HEK293 (cell line): ENCODE results near the gene NISCH.

ENCODE experiments used
- CTCF ChIA-PET: fragments of 350-600 bp; formaldehyde crosslinking; extraction: SDS; loops from one replicate; lab custom pipeline; 2021; ENCODE audit warnings: antibody characterized with exemption; lab: Yijun Ruan, JAX
- POLR2A ChIA-PET: fragments of 300-600 bp; formaldehyde crosslinking; extraction: SDS; loops from one replicate; lab custom pipeline; 2020; ENCODE audit warnings: antibody characterized with exemption, inconsistent platforms; lab: Yijun Ruan, JAX
- H3K27ac ChIP-seq: fragments of 200-500 bp; sonication (Bioruptor generic); 2 replicates; pipeline ENCODE4 v1.5.1; 2014; ENCODE audit warnings: low read depth, low read length, control low read depth, inconsistent platforms; ENCODE audit errors: extremely low read depth
- H3K36me3 ChIP-seq, 2 experiments: fragments of 200-500 bp in 1 of 2; sonication (Bioruptor generic) in 1 of 2; 1 replicate in 1 of 2; 2 replicates in 1 of 2; pipeline ENCODE4 v1.5.1; 2014 to 2017; ENCODE audit warnings: inconsistent platforms in 2 of 2, low read length in 2 of 2; ENCODE audit not compliant: control insufficient read depth in 2 of 2, insufficient read depth in 1 of 2
- H3K4me1 ChIP-seq: fragments of 200-500 bp; sonication (Bioruptor generic); 2 replicates; pipeline ENCODE4 v1.5.1; 2014; ENCODE audit warnings: mild to moderate bottlenecking, low read length, inconsistent platforms; ENCODE audit not compliant: control insufficient read depth, insufficient read depth
- H3K4me3 ChIP-seq: 2 replicates; pipeline ENCODE4 v1.5.1; 2011; ENCODE audit warnings: low read depth, mild to moderate bottlenecking, control low read depth, low read length, moderate library complexity
- H3K9me3 ChIP-seq: fragments of 200-500 bp; sonication (Bioruptor generic); 2 replicates; pipeline ENCODE4 v1.5.1; 2014; ENCODE audit warnings: low read depth, low read length, inconsistent platforms; ENCODE audit not compliant: control insufficient read depth, insufficient read depth
- GLI2 ChIP-seq: fragments of 450-650 bp; formaldehyde crosslinking; IDR thresholded peaks from 2 replicates; pipeline ENCODE4; 2017; ENCODE audit warnings: missing biosample characterization, missing genetic modification characterization, low read depth, borderline replicate concordance
- HOXD13 ChIP-seq: sonication (generic); formaldehyde crosslinking; IDR thresholded peaks from 2 replicates; pipeline ENCODE4 v1.8.0; 2022; ENCODE audit warnings: missing genetic modification reagents, borderline replicate concordance
- PRDM1 ChIP-seq: fragments of 450-650 bp; formaldehyde crosslinking; IDR thresholded peaks from 2 replicates; pipeline ENCODE4; 2016; ENCODE audit warnings: missing biosample characterization, missing genetic modification characterization
- SCRT1 ChIP-seq: fragments of 450-650 bp; formaldehyde crosslinking; IDR thresholded peaks from 2 replicates; pipeline ENCODE4 v1.5.1; 2016; ENCODE audit warnings: missing biosample characterization, missing genetic modification characterization, borderline replicate concordance
- SCRT2 ChIP-seq: fragments of 450-650 bp; formaldehyde crosslinking; IDR thresholded peaks from 2 replicates; pipeline ENCODE4 v1.5.1; 2016; ENCODE audit warnings: missing biosample characterization, missing genetic modification characterization
- SP3 ChIP-seq: fragments of 450-650 bp; formaldehyde crosslinking; IDR thresholded peaks from 2 replicates; pipeline ENCODE4 v1.5.1; 2016; ENCODE audit warnings: missing biosample characterization, missing genetic modification characterization
- TCF7L2 ChIP-seq: IDR thresholded peaks from 2 replicates; pipeline ENCODE4 v1.6.1; 2011; ENCODE audit warnings: low read depth, mild to moderate bottlenecking, inconsistent platforms, low read length, moderate library complexity, borderline replicate concordance
- YY2 ChIP-seq: fragments of 450-650 bp; formaldehyde crosslinking; IDR thresholded peaks from 2 replicates; pipeline ENCODE4 v1.5.1; 2016; ENCODE audit warnings: missing biosample characterization, missing genetic modification characterization
- ZNF175 ChIP-seq: fragments of 450-650 bp; formaldehyde crosslinking; IDR thresholded peaks from 2 replicates; pipeline ENCODE4 v1.5.1; 2016; ENCODE audit warnings: missing biosample characterization, missing genetic modification characterization
- ZNF2 ChIP-seq: fragments of 450-650 bp; formaldehyde crosslinking; IDR thresholded peaks from 2 replicates; pipeline ENCODE4 v1.5.1; 2016; ENCODE audit warnings: missing biosample characterization, missing genetic modification characterization
- ZNF596 ChIP-seq: fragments of 450-650 bp; IDR thresholded peaks from 2 replicates; pipeline ENCODE4 v1.5.0; 2018; ENCODE audit warnings: missing biosample characterization, mild to moderate bottlenecking, missing genetic modification characterization, moderate library complexity
- ZNF621 ChIP-seq: fragments of 450-650 bp; formaldehyde crosslinking; IDR thresholded peaks from 2 replicates; pipeline ENCODE4 v1.5.1; 2017; ENCODE audit warnings: missing biosample characterization, missing genetic modification characterization
- ZNF707 ChIP-seq: fragments of 450-650 bp; formaldehyde crosslinking; IDR thresholded peaks from 2 replicates; pipeline ENCODE4 v1.5.1; 2016; ENCODE audit warnings: missing biosample characterization, missing genetic modification characterization
- TF ChIP-seq, protein P1 (sequence below): fragments of 450-650 bp; formaldehyde crosslinking; IDR thresholded peaks from 2 replicates; pipeline ENCODE4 v1.5.1; 2016; ENCODE audit warnings: missing biosample characterization, missing genetic modification characterization
- TF ChIP-seq, protein P2 (sequence below): sonication (generic); formaldehyde crosslinking; IDR thresholded peaks from 2 replicates; pipeline ENCODE4 v1.8.1; 2022; ENCODE audit warnings: mild to moderate bottlenecking, moderate library complexity, missing genetic modification reagents

Gene NISCH

DNA sequence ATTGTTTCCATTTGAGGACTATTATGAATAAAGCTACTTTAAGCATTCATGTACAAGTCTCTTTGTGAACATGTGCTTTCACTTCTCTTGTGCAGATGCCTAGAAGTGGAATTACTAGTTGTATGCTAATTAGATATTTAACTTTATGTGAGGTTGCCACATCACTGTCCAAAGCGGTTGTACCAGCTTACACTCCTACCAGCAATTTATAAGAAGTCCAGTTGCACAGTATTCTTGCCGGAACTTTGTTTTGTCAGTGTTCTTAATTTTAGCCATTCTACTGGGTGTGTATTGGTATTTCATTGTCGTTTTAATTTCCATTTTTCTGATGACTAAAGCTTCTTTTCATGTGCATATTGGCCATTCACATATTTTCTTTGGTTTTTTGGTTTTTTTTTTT, 39.6 kb upstream of the NISCH start:
- CTCF ChIA-PET: interaction anchor here (0.9 to 1.3 kb wide), 2 partner anchors 12 to 52 kb away, joined by 3 to 7 read pairs; no protein-coding TSS in a partner anchor

DNA sequence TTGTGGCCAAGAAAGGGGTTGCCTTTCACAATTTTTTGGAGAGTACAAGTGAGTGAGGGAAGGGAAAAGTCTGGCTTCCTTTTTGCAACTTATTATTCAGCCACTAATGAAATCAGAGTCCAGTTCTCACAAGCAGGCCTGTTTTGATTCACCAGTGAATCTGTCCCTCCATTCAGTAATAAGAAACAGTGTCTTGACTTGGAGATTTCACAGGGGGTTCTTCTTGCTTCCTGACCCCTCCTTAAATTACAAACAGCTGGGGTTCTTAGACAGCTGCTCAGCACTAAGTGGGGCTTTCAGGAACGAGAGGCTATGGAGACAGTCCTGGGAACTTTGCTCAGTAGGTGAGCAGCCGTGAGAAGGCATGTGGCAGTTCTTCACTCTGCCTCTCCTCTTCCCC, 35.0 kb upstream of the NISCH start:
- TF ChIP-seq PRDM1: 0 out of 2 replicates have a peak, but pooled peaks have one; percentile 18
- TF ChIP-seq SCRT2 (tag by site-specific recombination): no peak
- CTCF ChIA-PET: no interaction called here
- no peaks in the 10 kb centered on the region for H3K9me3 ChIP-seq

More for the DNA sequence above, 39.6 kb upstream of the NISCH start:
- Histone ChIP-seq H3K4me3 (no peak overlapping the region), H3K36me3 (peaks cover 0 to 12% of the 10 kb centered on the region in 2 experiments; a peak in 1 of 3 replicates), H3K27ac (no peak overlapping the region), H3K4me1 (0 out of 2 replicates have a peak, but pooled peaks cover 3% of the 10 kb centered on the region), H3K9me3 (no peaks in the 10 kb centered on the region)
- POLR2A ChIA-PET: interaction anchor here (0.7 kb wide), 1 partner anchor 172 kb away, joined by 3 read pairs; no protein-coding TSS in a partner anchor
- TF ChIP-seq SCRT2 (tag by site-specific recombination): 0 out of 2 replicates have a peak, but pooled peaks have one; percentile 38
- TF ChIP-seq ZNF175: no peak

DNA sequence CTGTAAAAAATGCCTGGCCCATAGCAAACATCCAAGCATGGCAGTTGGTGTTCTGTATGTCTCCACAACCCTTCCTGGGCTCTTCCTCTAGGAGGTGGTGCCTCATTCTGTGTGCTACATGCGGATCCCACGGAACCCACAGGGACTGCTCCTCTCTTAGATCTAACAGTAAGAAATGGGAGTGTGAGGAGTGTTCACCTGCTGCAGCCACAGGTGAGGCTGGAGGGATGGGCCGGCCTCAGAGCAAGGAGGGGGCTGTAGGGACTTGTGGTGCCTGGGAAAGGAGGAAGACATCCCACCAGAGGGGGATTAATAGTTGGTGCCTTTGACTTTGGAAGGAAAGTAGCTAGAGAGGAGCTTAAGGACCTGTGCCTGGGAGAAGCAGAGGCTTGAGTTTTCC, 32.7 kb upstream of the NISCH start:
- CTCF ChIA-PET: interaction anchor here (0.6 to 2.2 kb wide), 4 partner anchors 9 to 183 kb away, joined by 3 to 10 read pairs (median 4); no protein-coding TSS in a partner anchor

More for the DNA sequence above, 35.0 kb upstream of the NISCH start:
- Histone ChIP-seq H3K4me1 (no peaks in the 10 kb centered on the region), H3K27ac (no peak overlapping the region), H3K36me3 (peaks cover 0 to 3% of the 10 kb centered on the region in 2 experiments; a peak in 1 of 3 replicates), H3K4me3 (no peak overlapping the region)
- POLR2A ChIA-PET: no interaction called here

DNA sequence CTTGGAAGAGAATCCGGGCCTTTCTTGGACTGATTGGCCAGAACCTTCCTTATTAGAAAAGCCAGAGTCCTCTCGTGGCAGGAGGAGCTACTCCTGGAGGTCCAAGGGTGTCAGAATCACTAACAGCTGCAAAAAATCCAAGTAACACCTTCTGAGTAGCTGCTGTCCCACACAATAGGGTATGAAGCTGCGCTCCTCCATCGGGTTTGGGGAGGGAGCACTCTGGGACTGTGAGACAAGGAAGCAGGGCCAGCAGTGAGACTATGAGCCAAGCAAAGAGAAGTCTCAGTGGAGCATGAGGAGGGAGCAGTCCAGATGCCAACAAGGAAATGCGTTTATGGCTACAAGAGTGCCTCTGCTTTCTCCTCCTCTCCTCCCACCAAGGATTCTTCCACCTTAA, 32.2 kb upstream of the NISCH start:
- no peak overlapping the region for H3K27ac ChIP-seq
- no peaks in the 10 kb centered on the region for H3K9me3 ChIP-seq
- no peaks in the 10 kb centered on the region for H3K4me1 ChIP-seq
- CTCF ChIA-PET: interaction anchor here (0.6 to 2.2 kb wide), 6 partner anchors 9 to 135 kb away, joined by 3 to 10 read pairs (median 4); partner anchors contain the start of gene GLYCTK
- no peaks in the 10 kb centered on the region for H3K36me3 ChIP-seq
- POLR2A ChIA-PET: no interaction called here
- no peak overlapping the region for H3K4me3 ChIP-seq
- TF ChIP-seq, protein P1, sequence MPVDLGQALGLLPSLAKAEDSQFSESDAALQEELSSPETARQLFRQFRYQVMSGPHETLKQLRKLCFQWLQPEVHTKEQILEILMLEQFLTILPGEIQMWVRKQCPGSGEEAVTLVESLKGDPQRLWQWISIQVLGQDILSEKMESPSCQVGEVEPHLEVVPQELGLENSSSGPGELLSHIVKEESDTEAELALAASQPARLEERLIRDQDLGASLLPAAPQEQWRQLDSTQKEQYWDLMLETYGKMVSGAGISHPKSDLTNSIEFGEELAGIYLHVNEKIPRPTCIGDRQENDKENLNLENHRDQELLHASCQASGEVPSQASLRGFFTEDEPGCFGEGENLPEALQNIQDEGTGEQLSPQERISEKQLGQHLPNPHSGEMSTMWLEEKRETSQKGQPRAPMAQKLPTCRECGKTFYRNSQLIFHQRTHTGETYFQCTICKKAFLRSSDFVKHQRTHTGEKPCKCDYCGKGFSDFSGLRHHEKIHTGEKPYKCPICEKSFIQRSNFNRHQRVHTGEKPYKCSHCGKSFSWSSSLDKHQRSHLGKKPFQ (tag by site-specific recombination): no peak
- TF ChIP-seq ZNF2 (tag by site-specific recombination) (no peak), SP3 (no peak), TCF7L2 (no peak)

More for the DNA sequence above, 32.7 kb upstream of the NISCH start:
- Histone ChIP-seq H3K4me1 (no peaks in the 10 kb centered on the region), H3K27ac (no peak overlapping the region), H3K9me3 (no peaks in the 10 kb centered on the region), H3K36me3 (no peaks in the 10 kb centered on the region), H3K4me3 (no peak overlapping the region)
- POLR2A ChIA-PET: no interaction called here
- TF ChIP-seq ZNF707 (tag by site-specific recombination) (no peak), ZNF621 (tag by site-specific recombination) (no peak), HOXD13 (CRISPR knock-in tag) (no peak), YY2 (tag by site-specific recombination) (no peak), ZNF596 (tag by site-specific recombination) (no peak), SCRT1 (tag by site-specific recombination) (no peak), GLI2 (tag by site-specific recombination) (no peak)
- TF ChIP-seq, protein P2, sequence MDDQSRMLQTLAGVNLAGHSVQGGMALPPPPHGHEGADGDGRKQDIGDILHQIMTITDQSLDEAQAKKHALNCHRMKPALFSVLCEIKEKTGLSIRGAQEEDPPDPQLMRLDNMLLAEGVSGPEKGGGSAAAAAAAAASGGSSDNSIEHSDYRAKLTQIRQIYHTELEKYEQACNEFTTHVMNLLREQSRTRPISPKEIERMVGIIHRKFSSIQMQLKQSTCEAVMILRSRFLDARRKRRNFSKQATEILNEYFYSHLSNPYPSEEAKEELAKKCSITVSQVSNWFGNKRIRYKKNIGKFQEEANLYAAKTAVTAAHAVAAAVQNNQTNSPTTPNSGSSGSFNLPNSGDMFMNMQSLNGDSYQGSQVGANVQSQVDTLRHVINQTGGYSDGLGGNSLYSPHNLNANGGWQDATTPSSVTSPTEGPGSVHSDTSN (CRISPR knock-in tag): no peak
